OCI-LY3 (cell line): ENCODE measurements around the gene CDH23.

Experiments
- CTCF ChIP-seq: fragments of 200-600, 300-600 bp; sonication (generic); IDR thresholded peaks from 2 replicates; pipeline ENCODE4 v1.5.1; 2014; ENCODE audit warnings: antibody characterized with exemption, low read length, low read depth
- EZH2phosphoT487 ChIP-seq: fragments of 200-600 bp; shearing (Covaris generic); IDR thresholded peaks from 2 replicates; pipeline ENCODE4 v1.6.1; 2018; ENCODE audit warnings: antibody characterized with exemption, mixed run types, low read depth

- TF ChIP-seq CTCF (no peak), EZH2phosphoT487 (no peak)
Observed at GRCh38 chr10:71465551-71466252, 69.0 kb downstream of the CDH23 start.
